H1 (cell line): ENCODE measurements around the gene SYNGR3. TPM values are rescaled to one million over a fixed set of nuclear protein-coding genes. Genes with fewer than 3 reads are reported as not detected.

Source experiments
- CHD7 ChIP-seq: fragments of 300-600 bp; sonication (generic); IDR thresholded peaks from 2 replicates; pipeline ENCODE4 v1.7.1; 2012; ENCODE audit warnings: low read length, moderate library complexity, mild to moderate bottlenecking, inconsistent platforms; ENCODE audit not compliant: insufficient replicate concordance
- E2F6 ChIP-seq: IDR thresholded peaks from 2 replicates; pipeline ENCODE4 v1.6.1; 2012; ENCODE audit warnings: inconsistent platforms
- FOSL1 ChIP-seq: IDR thresholded peaks from 2 replicates; pipeline ENCODE4 v1.6.1; 2011; ENCODE audit warnings: mild to moderate bottlenecking, low read depth, low read length, moderate library complexity; ENCODE audit not compliant: insufficient read depth
- MAFK ChIP-seq: IDR thresholded peaks from 2 replicates; pipeline ENCODE4 v1.6.1; 2012; ENCODE audit warnings: low read depth, mild to moderate bottlenecking, improper control_type of control experiment, low read length
- NRF1 ChIP-seq: IDR thresholded peaks from 2 replicates; pipeline ENCODE4 v1.6.1; 2011; ENCODE audit warnings: mild to moderate bottlenecking, low read depth, low read length, improper control_type of control experiment
- SP2 ChIP-seq: IDR thresholded peaks from 2 replicates; pipeline ENCODE4 v1.6.1; 2012; ENCODE audit warnings: mild to moderate bottlenecking, low read length, inconsistent platforms
- SRF ChIP-seq: IDR thresholded peaks from 2 replicates; pipeline ENCODE4 v1.6.1; 2011; ENCODE audit warnings: mild to moderate bottlenecking, low read depth, low read length, moderate library complexity
- SUZ12 ChIP-seq: fragments of 200-600 bp; sonication (generic); IDR thresholded peaks from 2 replicates; pipeline ENCODE4 v1.6.1; 2012; ENCODE audit warnings: mild to moderate bottlenecking, inconsistent platforms, low read length, moderate library complexity, mixed read lengths
- TCF12 ChIP-seq: IDR thresholded peaks from 2 replicates; pipeline ENCODE4 v1.6.1; 2011; ENCODE audit warnings: low read depth, mild to moderate bottlenecking, low read length
- YY1 ChIP-seq: IDR thresholded peaks from 2 replicates; pipeline ENCODE4 v1.6.1; 2011; ENCODE audit warnings: low read depth, mild to moderate bottlenecking, low read length
- polyA plus RNA-seq, 7 experiments: library from polyadenylated mRNA; depleted of rRNA in 3 of 7; stranded (reverse) in 5 of 7; unstranded in 2 of 7; fragments of >200 nt in 5 of 7; fragments of 200-250 nt in 2 of 7; gene quantifications; 1 replicate in 5 of 7; 2 replicates in 1 of 7; 4 replicates in 1 of 7; pipeline versions ENCODE4 v1.2.1 to v1.2.3, GENCODE V29; 2011 to 2013; ENCODE audit warnings: missing spikeins in 2 of 7, mixed read lengths in 2 of 7
- total RNA-seq: library from RNA; stranded (reverse); fragmentation: NEBNext Ultra II Directional; extraction: Animal tissue kit (Norgen Biotek cat#: 25700); gene quantifications from 2 replicates; pipeline ENCODE4 v1.2.1, GENCODE V29; 2021

SYNGR3 gene
- total and polyA plus RNA-seq, 2 of the 8 experiments (the other 6 are each of a cell fraction or from before 2014, with no cell fraction given), result 36.2 to 49.9 TPM

- TF ChIP-seq E2F6 (0 out of 2 replicates have a peak, but pooled peaks have one; percentile 63), SRF (no peak), TCF12 (0 out of 2 replicates have a peak, but pooled peaks have one; percentile 10), YY1 (no peak), NRF1 (no peak), CHD7 (no peak), FOSL1 (no peak), SP2 (peak; percentile 86; the same call in 1 of the 2 replicates), MAFK (no peak), SUZ12 (no peak)
Measured at GRCh38 chr16:2009791-2010510, 20.2 kb downstream of the SYNGR3 start, which contains the start of gene ZNF598 (continued).
